NB4 (cell line): ENCODE data around the gene LSM11.

ENCODE experiments used
- CTCF ChIP-seq: IDR thresholded peaks from one replicate; pipeline ENCODE4 v1.5.1; 2012; ENCODE audit warnings: low read depth, low read length
- MAX ChIP-seq: IDR thresholded peaks from 2 replicates; pipeline ENCODE4 v1.6.1; 2011; ENCODE audit warnings: low read depth, low read length
- MYC ChIP-seq: IDR thresholded peaks from 2 replicates; pipeline ENCODE4 v1.6.1; 2011; ENCODE audit warnings: low read depth, low read length

GRCh38 chr5:157764531-157764930, 21.0 kb downstream of the LSM11 start:
- TF ChIP-seq CTCF, result no peak
- TF ChIP-seq MYC, result no peak
- TF ChIP-seq MAX, result no peak
